Small intestine (tissue), 7 donors: ENCODE data around the gene FIS1. TPM values are rescaled to one million over a fixed set of nuclear protein-coding genes. Genes with fewer than 3 reads are reported as not detected.

Source experiments
- DNase-seq, 2 donors: peaks; one replicate each; pipeline versions ENCODE4 v3.0.0 to v3.0.0-alpha.2; 2013
- FAIRE-seq: peaks from 2 replicates; lab custom pipeline; 2012; peaks lifted over from hg19 to GRCh38; lab: Jason Lieb, UNC
- H3K27ac ChIP-seq, 3 donors: one replicate each; pipeline ENCODE4 v1.5.1; 2013; ENCODE audit warnings: low read length in 2 of 3, mild to moderate bottlenecking in 2 of 3, control low read depth in 1 of 3, inconsistent platforms in 1 of 3, low read depth in 1 of 3, moderate library complexity in 1 of 3
- H3K27me3 ChIP-seq, 3 donors: one replicate each; pipeline ENCODE4 v1.6.1; 2013; ENCODE audit warnings: low read length in 3 of 3, inconsistent platforms in 1 of 3; ENCODE audit not compliant: control insufficient read depth in 3 of 3, insufficient read depth in 3 of 3
- H3K36me3 ChIP-seq, 3 donors: one replicate each; pipeline ENCODE4 v1.6.1; 2013; ENCODE audit warnings: low read length in 3 of 3, inconsistent platforms in 1 of 3, low read depth in 1 of 3, mild to moderate bottlenecking in 1 of 3, moderate library complexity in 1 of 3; ENCODE audit not compliant: control insufficient read depth in 3 of 3, insufficient read depth in 2 of 3
- H3K4me1 ChIP-seq, 3 donors: one replicate each; pipeline ENCODE4 v1.6.1; 2013; ENCODE audit warnings: low read length in 2 of 3, inconsistent platforms in 1 of 3, low read depth in 1 of 3, mild to moderate bottlenecking in 1 of 3, moderate library complexity in 1 of 3; ENCODE audit not compliant: control insufficient read depth in 3 of 3, insufficient read depth in 2 of 3
- H3K4me3 ChIP-seq, 3 donors: one replicate each; pipeline ENCODE4 v1.5.1; 2013; ENCODE audit warnings: low read length in 3 of 3, control low read depth in 1 of 3, inconsistent platforms in 1 of 3, low read depth in 1 of 3, mild to moderate bottlenecking in 1 of 3, moderate library complexity in 1 of 3
- H3K9me3 ChIP-seq, 2 donors: one replicate each; pipeline ENCODE4 v1.6.1; 2013; ENCODE audit warnings: low read depth in 1 of 2, low read length in 1 of 2; ENCODE audit not compliant: control insufficient read depth in 2 of 2, insufficient read depth in 1 of 2
- WGBS, 3 donors: extraction: QIAGEN DNeasy Blood & Tissue Kit; methylation state at CpG; one replicate each; pipeline ENCODE4 v1.1.7; 2013; 5-methylcytosine and 5-hydroxymethylcytosine counted together
- polyA plus RNA-seq, 4 donors: library from polyadenylated mRNA; stranded (reverse) in 3 of 4; unstranded in 1 of 4; fragments of 200-250 nt in 3 of 4; fragments of 120-200 nt in 1 of 4; gene quantifications; one replicate each; pipeline versions ENCODE4 v1.2.1 to v1.2.3, GENCODE V29; 2013
- donor health status: healthy with polysubstance abuse.
- donor health status: control.
- donor health status: control.
- donor health status: Bipolar disorder and iron deficiency.
- donor health status: healthy.

Gene FIS1
- polyA plus RNA-seq, 4 donors, result 136 to 319 (median 242) TPM

DNA sequence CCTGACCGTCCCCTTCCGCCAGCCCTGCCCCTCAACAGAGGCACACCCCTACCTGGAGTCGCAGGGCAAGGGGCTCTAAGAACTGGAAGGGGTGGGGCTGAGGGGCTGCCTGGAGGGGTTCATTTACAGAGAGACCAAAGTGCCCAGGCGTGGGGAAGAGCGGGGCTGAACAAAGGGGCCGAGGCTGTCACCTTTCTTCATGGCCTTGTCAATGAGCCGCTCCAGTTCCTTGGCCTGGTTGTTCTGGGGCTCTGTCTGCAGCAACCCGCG is 5.0 kb downstream of the FIS1 start:
- H3K4me3 ChIP-seq, result peak overlapping the region in 1 of 3 donors; percentile 84
- H3K4me1 ChIP-seq, result peaks cover 0 to 57% (median 1%) of the 10 kb centered on the region in 3 donors
- no peaks in the 10 kb centered on the region for H3K9me3 ChIP-seq
- H3K27ac ChIP-seq, result peak overlapping the region; percentile 97 to 99 (median 99)
- H3K36me3 ChIP-seq, result peaks cover 0 to 67% (median 5%) of the 10 kb centered on the region in 3 donors
- FAIRE-seq (no peak), DNase-seq (peak in 1 of 2 donors; percentile 78)
- H3K27me3 ChIP-seq, result no peaks in the 10 kb centered on the region
- 8 to 72% (median 42%) methylated on average over 9 of the region's 9 CpGs for WGBS, 3 donors

DNA sequence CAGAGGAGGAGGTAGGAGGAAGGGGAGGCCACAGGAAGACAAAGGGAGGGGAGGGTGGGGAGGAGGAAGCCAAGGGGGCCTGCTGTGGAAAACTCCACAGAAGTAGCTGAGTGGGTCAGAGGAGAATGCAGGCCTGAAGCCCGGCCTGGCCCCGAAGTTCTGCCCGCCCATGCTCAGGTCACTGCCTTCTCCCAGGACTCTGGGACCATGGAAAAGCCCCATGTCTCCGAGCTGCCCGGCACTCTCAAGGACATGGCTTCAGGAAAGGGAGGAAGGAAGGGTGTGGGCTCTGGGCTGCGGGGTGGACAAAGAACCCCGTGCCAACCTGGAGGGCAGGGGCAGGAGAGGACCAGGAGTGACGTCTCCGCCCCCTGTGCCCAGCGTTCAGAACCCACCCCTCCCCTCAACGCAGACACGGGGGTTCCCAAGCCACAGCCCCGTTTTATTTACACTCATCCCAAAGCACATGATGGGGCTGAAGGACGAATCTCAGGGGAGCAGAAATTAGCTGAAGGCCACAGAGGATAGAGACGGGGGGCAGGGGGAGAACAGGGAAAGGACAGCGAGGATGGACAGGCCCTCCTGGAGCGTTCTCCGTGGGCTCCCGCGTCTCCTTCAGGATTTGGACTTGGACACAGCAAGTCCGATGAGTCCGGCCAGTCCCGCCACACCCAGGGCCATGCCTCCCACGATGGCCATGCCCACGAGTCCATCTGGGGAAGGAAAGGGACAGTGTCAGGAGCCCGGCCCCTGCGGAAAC is 5.5 kb downstream of the FIS1 start:
- peak overlapping the region in 1 of 3 donors; percentile 84 for H3K4me3 ChIP-seq

DNA sequence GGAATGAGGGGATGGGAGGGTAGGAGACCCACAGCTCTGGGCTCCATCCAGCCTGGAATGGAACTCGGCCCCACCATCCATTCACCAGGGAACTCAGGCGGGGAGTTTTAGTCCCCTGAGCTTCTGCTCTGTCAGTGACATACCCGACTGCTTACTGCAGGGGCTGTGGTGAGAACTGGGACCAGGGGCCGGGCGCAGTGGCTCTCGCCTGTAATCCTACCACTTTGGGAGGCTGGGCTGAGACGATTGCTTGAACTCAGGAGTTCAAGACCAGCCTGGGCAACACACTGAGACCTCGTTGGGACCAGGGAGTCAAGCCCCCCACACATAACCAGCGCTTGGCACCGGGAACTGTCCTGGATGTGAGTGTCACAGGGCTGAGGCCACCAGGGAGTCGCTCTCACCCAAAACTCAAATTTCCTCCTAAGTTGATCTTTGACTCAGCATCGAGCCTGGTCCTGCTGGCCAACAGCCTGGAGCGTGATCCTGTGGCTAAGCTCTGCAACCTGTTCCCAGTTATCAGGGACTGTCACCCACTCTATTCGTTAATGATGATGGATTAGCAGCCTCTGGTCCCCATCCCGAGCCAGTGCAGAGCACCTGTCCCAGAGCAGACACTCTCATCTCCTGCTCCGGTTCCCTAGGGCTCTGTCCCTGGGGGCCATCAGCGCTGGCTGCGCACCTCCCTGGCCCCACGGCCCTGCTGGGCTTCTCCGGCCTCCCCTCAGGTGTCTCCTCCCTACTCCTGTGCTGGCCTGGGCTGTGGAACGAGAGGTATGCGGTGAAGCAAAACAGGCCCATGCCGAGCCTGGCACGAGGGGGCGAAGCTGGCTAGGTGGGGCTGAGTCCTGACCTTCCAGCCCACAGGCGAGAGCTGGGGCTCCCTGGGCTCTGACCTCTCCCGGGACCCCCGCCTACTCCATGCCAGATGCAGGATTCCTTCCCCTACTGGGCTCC is 6.4 kb downstream of the FIS1 start:
- WGBS, 3 donors, result 16 to 45% (median 40%) methylated on average over 23 to 28 of the region's 28 CpGs
- Histone ChIP-seq H3K36me3 (peaks cover 0 to 76% (median 5%) of the 10 kb centered on the region in 3 donors), H3K9me3 (no peaks in the 10 kb centered on the region), H3K4me1 (peaks cover 0 to 65% (median 1%) of the 10 kb centered on the region in 3 donors), H3K27me3 (no peaks in the 10 kb centered on the region), H3K4me3 (peak overlapping the region in 2 of 3 donors; percentile 81 to 84), H3K27ac (peak overlapping the region; percentile 97 to 99 (median 99))
- FAIRE-seq, result no peak
- DNase-seq, result peak; percentile 73 to 91

More for the DNA sequence above, 5.5 kb downstream of the FIS1 start:
- Histone ChIP-seq H3K27ac (peak overlapping the region; percentile 97 to 99 (median 99)), H3K36me3 (peaks cover 0 to 72% (median 5%) of the 10 kb centered on the region in 3 donors), H3K27me3 (no peaks in the 10 kb centered on the region), H3K4me1 (peaks cover 0 to 62% (median 1%) of the 10 kb centered on the region in 3 donors), H3K9me3 (no peaks in the 10 kb centered on the region)
- FAIRE-seq (no peak), DNase-seq (peak in 1 of 2 donors; percentile 61)
- 18 to 44% (median 36%) methylated on average over 27 of the region's 27 CpGs for WGBS, 3 donors

DNA sequence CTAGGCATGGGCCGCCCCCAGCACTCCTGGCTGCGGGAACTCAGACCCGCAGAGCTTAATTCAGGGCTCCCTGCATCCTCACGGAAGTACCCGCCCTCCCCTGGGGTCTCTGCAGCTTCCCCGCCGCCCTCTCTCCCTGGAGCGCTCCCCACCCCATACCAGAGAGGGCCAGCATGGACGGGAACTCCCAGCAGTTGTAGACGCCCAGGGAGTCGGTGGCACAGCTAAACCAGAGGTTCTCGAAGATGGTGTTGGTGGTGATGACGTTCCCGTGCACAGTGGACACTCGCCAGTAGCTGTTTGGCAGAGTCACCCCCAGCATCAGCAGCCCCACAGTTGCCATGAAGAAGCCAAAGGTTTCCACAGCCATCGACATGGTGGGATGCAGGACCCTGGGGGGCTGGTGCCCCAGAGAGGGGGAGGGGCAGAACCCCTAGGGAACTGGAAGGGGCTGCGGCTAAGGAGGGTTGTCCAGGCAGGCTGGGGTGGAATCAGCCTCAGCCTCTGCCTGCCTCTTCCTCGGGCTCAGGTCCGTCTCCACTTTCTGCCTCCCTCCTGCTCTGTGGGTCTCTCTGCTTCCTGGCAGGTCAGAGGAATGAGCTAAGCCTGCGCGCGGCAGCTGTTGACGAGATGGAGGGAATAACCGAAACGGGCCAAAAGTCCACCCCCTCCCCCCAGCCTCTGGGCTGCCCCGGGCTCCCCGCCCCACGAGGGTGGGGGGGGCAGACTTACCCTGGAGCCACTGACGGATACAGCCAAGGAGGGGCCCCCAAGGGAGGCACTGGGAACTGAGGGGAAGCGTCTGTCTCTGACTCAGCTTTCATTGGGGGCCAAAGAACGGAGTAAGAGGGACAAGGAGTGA is 7.4 kb downstream of the FIS1 start, which contains the start of gene CLDN15:
TSS of gene CLDN15 (minus strand) at position 597 of the 862 bp plus-strand sequence. CDS start at position 376, 221 bp downstream.
- FAIRE-seq (no peak), DNase-seq (peak; percentile 95 to 97)
- WGBS, 3 donors, result 11 to 36% (median 24%) methylated on average over 27 to 31 of the region's 31 CpGs
- Histone ChIP-seq H3K27ac (peak within 1 kb of the TSS; percentile 97 to 99 (median 99)), H3K4me3 (peak within 1 kb of the TSS in 2 of 3 donors; percentile 81 to 84), H3K9me3 (no peaks in the 10 kb centered on the region), H3K27me3 (no peaks in the 10 kb centered on the region), H3K36me3 (peaks cover 0 to 74% (median 5%) of the 10 kb centered on the region in 3 donors), H3K4me1 (peaks cover 0 to 72% (median 1%) of the 10 kb centered on the region in 3 donors)

DNA sequence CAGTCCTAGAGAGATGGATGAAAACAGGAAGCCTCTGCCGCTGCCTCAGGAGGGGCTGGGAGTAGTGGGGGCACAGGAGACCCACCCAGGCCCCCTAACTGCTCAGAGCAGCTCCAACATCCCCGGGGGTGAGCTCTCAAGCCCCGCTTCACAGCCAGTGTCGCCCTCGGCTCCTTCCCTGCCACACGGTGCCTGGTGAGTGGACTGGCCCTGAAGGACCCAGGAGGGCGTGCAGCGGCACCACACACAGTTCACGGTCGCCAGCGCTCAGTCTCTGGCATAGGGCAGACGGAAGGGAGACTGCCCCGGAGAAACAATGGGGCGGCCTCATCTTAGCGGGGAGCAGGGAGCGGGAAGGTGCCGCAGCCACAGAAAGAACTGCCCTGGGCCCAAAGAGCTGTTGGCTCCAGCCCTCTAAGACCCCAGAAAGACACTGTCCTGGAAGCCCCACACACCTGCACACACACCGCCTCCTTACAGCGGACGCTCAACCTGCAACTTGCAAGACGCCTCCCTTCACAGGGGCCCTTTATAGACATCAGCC is 8.5 kb downstream of the FIS1 start:
- Histone ChIP-seq H3K4me1 (peaks cover 0 to 80% (median 0%) of the 10 kb centered on the region in 3 donors), H3K36me3 (peaks cover 0 to 78% (median 3%) of the 10 kb centered on the region in 3 donors), H3K4me3 (peak overlapping the region in 2 of 3 donors; percentile 81 to 84), H3K27me3 (no peaks in the 10 kb centered on the region), H3K27ac (peak overlapping the region; percentile 97 to 99 (median 99)), H3K9me3 (no peaks in the 10 kb centered on the region)
- DNase-seq (peak; percentile 42 to 45), FAIRE-seq (no peak)
- 18 to 57% (median 51%) methylated on average over 13 to 21 of the region's 21 CpGs for WGBS, 3 donors

DNA sequence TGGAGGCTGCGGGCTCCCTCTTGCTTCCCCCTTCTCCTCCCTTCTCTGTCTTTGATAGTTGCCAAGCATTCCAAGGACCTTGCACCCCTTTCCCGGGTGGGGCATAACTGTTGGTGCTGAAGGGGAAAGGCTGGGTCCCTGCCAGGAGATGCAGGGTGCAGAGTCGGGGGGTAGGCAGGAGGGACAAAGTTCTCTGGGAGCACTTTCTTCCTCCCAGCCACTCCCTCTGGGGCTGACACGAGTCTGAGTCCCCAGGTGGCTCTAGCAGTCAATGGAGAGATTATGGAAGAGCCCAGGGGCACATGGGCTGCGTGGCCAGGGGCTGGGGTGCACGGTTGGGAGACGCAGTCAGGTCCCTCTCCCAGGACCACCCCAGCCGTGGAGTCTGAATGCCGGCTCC is 9.4 kb downstream of the FIS1 start:
- 23 to 59% (median 30%) methylated on average over 8 to 9 of the region's 9 CpGs for whole genome bisulfite sequencing, 3 donors

DNA sequence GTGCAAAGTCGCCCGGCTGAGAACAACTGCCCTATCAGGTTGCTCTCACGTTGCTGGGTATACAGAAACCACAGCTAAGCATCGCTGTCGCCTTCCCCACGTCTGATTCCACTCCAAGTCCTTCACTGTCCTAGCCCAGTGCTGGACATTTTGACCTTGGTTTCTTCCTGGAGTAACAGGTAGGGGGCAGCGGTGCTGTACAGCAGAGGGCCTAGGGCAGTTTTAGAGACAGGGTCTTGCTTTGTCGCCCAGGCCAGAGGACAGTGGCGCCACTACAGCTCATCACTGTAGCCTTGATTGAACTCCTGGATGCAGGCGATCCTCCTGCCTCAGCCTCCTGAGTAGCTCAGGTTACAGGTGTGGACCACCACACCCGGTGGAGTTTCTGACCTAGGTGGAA is 9.8 kb downstream of the FIS1 start:
- H3K27me3 ChIP-seq, result no peaks in the 10 kb centered on the region
- FAIRE-seq (no peak), DNase-seq (peak; percentile 55 to 57)
- WGBS, 3 donors, result 10 to 52% (median 37%) methylated on average over 11 of the region's 11 CpGs
- peaks cover 0 to 77% (median 3%) of the 10 kb centered on the region in 3 donors for H3K36me3 ChIP-seq
- peaks cover 0 to 75% (median 0%) of the 10 kb centered on the region in 3 donors for H3K4me1 ChIP-seq
- no peaks in the 10 kb centered on the region for H3K9me3 ChIP-seq
- H3K4me3 ChIP-seq, result peak overlapping the region in 2 of 3 donors; percentile 81 to 84
- H3K27ac ChIP-seq, result peak overlapping the region; percentile 97 to 99 (median 99)

More for the DNA sequence above, 9.4 kb downstream of the FIS1 start:
- Histone ChIP-seq H3K4me1 (peaks cover 0 to 80% (median 0%) of the 10 kb centered on the region in 3 donors), H3K4me3 (peak overlapping the region in 2 of 3 donors; percentile 81 to 84), H3K27ac (peak overlapping the region; percentile 97 to 99 (median 99)), H3K27me3 (no peaks in the 10 kb centered on the region), H3K9me3 (no peaks in the 10 kb centered on the region), H3K36me3 (peaks cover 0 to 78% (median 3%) of the 10 kb centered on the region in 3 donors)
- FAIRE-seq (no peak), DNase-seq (peak; percentile 91 to 99)
